ENCODE results near the gene GTF3C6. TPM values are rescaled to one million over a fixed set of nuclear protein-coding genes. Genes with fewer than 3 reads are reported as not detected.

Gene GTF3C6
- 10 to 100 TPM; 28.2 to 36.0 (median 33.8) TPM for total RNA-seq
- total RNA-seq (2013), result 41.0 TPM

GRCh38 chr6:110958329-110959192 is at the start of gene GTF3C6:
Gene GTF3C6, plus strand, starts transcription at chr6:110958706. Its CDS starts 64 bp downstream, at chr6:110958770.
- Histone ChIP-seq H3K9me3 (ENCODE audit: control insufficient read depth, insufficient read depth, low read length) (no peaks in the 10 kb centered on the region), H3K36me3 (ENCODE audit: control insufficient read depth, insufficient read depth, low read length) (peaks cover 21% of the 10 kb centered on the region), H3K4me3 (ENCODE audit: low read length) (peak within 1 kb of the TSS; percentile 100), H3K4me1 (ENCODE audit: control insufficient read depth, insufficient read depth, low read length) (peaks cover 14% of the 10 kb centered on the region), H3K27me3 (ENCODE audit: control insufficient read depth, insufficient read depth, low read length) (no peaks in the 10 kb centered on the region), H3K27ac (ENCODE audit: low read length) (peak within 1 kb of the TSS; percentile 91)
- Mint-ChIP-seq H3K27ac (peak within 1 kb of the TSS; percentile 91 to 98), H3K4me1 (peaks cover 16 to 21% of the 10 kb centered on the region in 2 donors), H3K9me3 (no peaks in the 10 kb centered on the region), H3K4me3 (peak within 1 kb of the TSS; percentile 96), H3K27me3 (ENCODE audit: low read depth in 2 of 2) (peaks cover 0 to 3% of the 10 kb centered on the region in 2 donors), H3K36me3 (peaks cover 7% of the 10 kb centered on the region)
- under 1% methylated on average over 70 of the region's 70 CpGs for WGBS (ENCODE audit: insufficient coverage)
- ATAC-seq (peak; percentile 99 to 100 (median 99)), DNase-seq (peak; percentile 89 to 95)
- no peak for TF ChIP-seq CTCF (IDR thresholded peaks at IDR 0.05)
- intact Hi-C loops (cut with micrococcal nuclease), result loop anchor here (1.0 kb wide), 3 partner anchors 23 to 142 kb away; no protein-coding TSS in a partner anchor

- H3K4me1 Mint-ChIP-seq, result peaks cover 0 to 4% of the 10 kb centered on the region in 2 donors
- DNase-seq (no peak), ATAC-seq (no peak)
- no peaks in the 10 kb centered on the region for H3K27me3 Mint-ChIP-seq (ENCODE audit: low read depth in 2 of 2)
- Histone ChIP-seq H3K9me3 (ENCODE audit: control insufficient read depth, insufficient read depth, low read length) (no peaks in the 10 kb centered on the region), H3K27me3 (ENCODE audit: control insufficient read depth, insufficient read depth, low read length) (no peaks in the 10 kb centered on the region), H3K36me3 (ENCODE audit: control insufficient read depth, insufficient read depth, low read length) (no peaks in the 10 kb centered on the region), H3K4me3 (ENCODE audit: low read length) (no peak overlapping the region), H3K4me1 (ENCODE audit: control insufficient read depth, insufficient read depth, low read length) (peaks cover 4% of the 10 kb centered on the region), H3K27ac (ENCODE audit: low read length) (no peak overlapping the region)
- TF ChIP-seq CTCF (IDR thresholded peaks at IDR 0.05), result no peak
- H3K9me3 Mint-ChIP-seq, result no peaks in the 10 kb centered on the region
- WGBS (ENCODE audit: insufficient coverage), result 95% methylated on average over 2 of the region's 3 CpGs
- no peaks in the 10 kb centered on the region for H3K36me3 Mint-ChIP-seq
- intact Hi-C loops (cut with micrococcal nuclease), result no loop called here
- no peak overlapping the region for H3K27ac Mint-ChIP-seq
- no peak overlapping the region for H3K4me3 Mint-ChIP-seq
Measured at GRCh38 chr6:110930781-110931180, 27.7 kb upstream of the GTF3C6 start.

- H3K27ac Mint-ChIP-seq, result no peak overlapping the region
- Histone ChIP-seq H3K4me1 (ENCODE audit: control insufficient read depth, insufficient read depth, low read length) (peaks cover 4% of the 10 kb centered on the region), H3K9me3 (ENCODE audit: control insufficient read depth, insufficient read depth, low read length) (no peaks in the 10 kb centered on the region), H3K27me3 (ENCODE audit: control insufficient read depth, insufficient read depth, low read length) (no peaks in the 10 kb centered on the region), H3K4me3 (ENCODE audit: low read length) (no peak overlapping the region), H3K36me3 (ENCODE audit: control insufficient read depth, insufficient read depth, low read length) (no peaks in the 10 kb centered on the region), H3K27ac (ENCODE audit: low read length) (no peak overlapping the region)
- H3K36me3 Mint-ChIP-seq, result no peaks in the 10 kb centered on the region
- WGBS (ENCODE audit: insufficient coverage), result 100% methylated on average over 1 of the region's 2 CpGs
- no peak overlapping the region for H3K4me3 Mint-ChIP-seq
- DNase-seq (no peak), ATAC-seq (no peak)
- H3K27me3 Mint-ChIP-seq (ENCODE audit: low read depth in 2 of 2), result no peaks in the 10 kb centered on the region
- intact Hi-C loops (cut with micrococcal nuclease), result no loop called here
- H3K4me1 Mint-ChIP-seq, result peaks cover 0 to 4% of the 10 kb centered on the region in 2 donors
- TF ChIP-seq CTCF (IDR thresholded peaks at IDR 0.05), result no peak
- no peaks in the 10 kb centered on the region for H3K9me3 Mint-ChIP-seq
Measured at GRCh38 chr6:110933912-110934311, 24.6 kb upstream of the GTF3C6 start.
